ENCODE data around the gene PNKP. TPM values are rescaled to one million over a fixed set of nuclear protein-coding genes. Genes with fewer than 3 reads are reported as not detected.

The PNKP gene
- total and polyA plus RNA-seq, 2 of the 8 experiments (the other 6 are each of a cell fraction or from before 2014, with no cell fraction given) = 45.8 to 105 TPM

DNA sequence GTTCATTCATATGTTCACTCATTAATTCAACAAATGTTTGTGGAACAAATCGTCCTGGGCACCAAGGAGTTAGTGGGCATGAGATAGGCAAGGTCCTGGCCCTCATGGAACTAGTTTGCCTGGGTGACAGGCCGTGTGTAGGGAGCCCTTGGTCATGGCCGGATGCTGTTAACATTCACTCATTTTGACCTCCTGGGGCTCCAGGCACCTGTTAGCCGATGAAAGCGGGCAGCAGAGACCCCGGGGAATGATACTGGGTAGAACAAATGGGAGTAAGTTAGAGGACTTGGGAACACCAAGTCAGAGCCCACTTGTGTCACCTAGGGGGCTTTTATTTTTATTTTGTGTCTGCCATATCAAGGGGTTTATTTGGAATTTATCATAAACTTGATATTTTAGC is 42.7 kb downstream of the PNKP start:
- no peak overlapping the region for H3K14ac ChIP-seq (ENCODE audit: insufficient read length)
- ChIA-PET POLR2A (ENCODE audit: partially characterized antibody) (interaction anchor here (0.6 to 3.1 kb wide), 5 partner anchors 11 to 215 kb away, joined by 3 to 10 read pairs (median 4); partner anchors contain the start of gene FUZ), CTCF (ENCODE audit: partially characterized antibody) (interaction anchor here (0.6 to 1.9 kb wide), 3 partner anchors 14 to 144 kb away, joined by 3 to 4 read pairs (median 3); no protein-coding TSS in a partner anchor)
- no peak overlapping the region for H3K56ac ChIP-seq (replicated peaks; ENCODE audit: insufficient read length, low read depth, low read length)
- no peak overlapping the region for H3K23ac ChIP-seq (ENCODE audit: insufficient read length)
- peaks cover 8 to 18% of the 10 kb centered on the region in 2 experiments for H4K20me1 ChIP-seq (replicated peaks in 1 of 2; ENCODE audit: control insufficient read depth in 1 of 2, insufficient read depth in 2 of 2, low read length in 2 of 2)
- H2AFZ ChIP-seq (ENCODE audit: low read length) = no peak overlapping the region
- H2BK120ac ChIP-seq (replicated peaks; ENCODE audit: low read depth, low read length) = no peak overlapping the region
- no peak overlapping the region for H2BK12ac ChIP-seq (ENCODE audit: low read depth, low read length)
- no peaks in the 10 kb centered on the region for H3K4me1 ChIP-seq (replicated peaks in 1 of 4; ENCODE audit: control insufficient read depth in 3 of 4, insufficient read depth in 4 of 4, low read length in 3 of 4)
- H3K9ac ChIP-seq (replicated peaks in 1 of 4; ENCODE audit: extremely low read depth in 1 of 4, low read depth in 3 of 4, low read length in 3 of 4) = no peak overlapping the region
- H3K18ac ChIP-seq (ENCODE audit: extremely low read depth, low read length) = no peak overlapping the region
- H3K27me3 ChIP-seq (replicated peaks in 1 of 4; ENCODE audit: control insufficient read depth in 3 of 4, extremely low read depth in 1 of 4, insufficient read depth in 3 of 4, low read length in 3 of 4) = no peaks in the 10 kb centered on the region
- no peak overlapping the region for H3K27ac ChIP-seq (ENCODE audit: low read depth, low read length)
- H3K23me2 ChIP-seq (ENCODE audit: low read depth, low read length) = no peaks in the 10 kb centered on the region
- no peak overlapping the region for H2BK20ac ChIP-seq (ENCODE audit: low read length)
- DNase-seq (ENCODE audit: low read depth in 1 of 2, low spot score in 2 of 2) (no peak), FAIRE-seq (no peak)
- H4K91ac ChIP-seq (replicated peaks; ENCODE audit: insufficient read length, low read length) = no peak overlapping the region
- no peak for TF ChIP-seq POU5F1 (IDR thresholded peaks at IDR 0.05; ENCODE audit: low read depth, low read length)
- H2BK15ac ChIP-seq (ENCODE audit: low read length) = no peak overlapping the region
- H3K4me2 ChIP-seq (ENCODE audit: insufficient read depth in 1 of 2, low read depth in 2 of 2, low read length in 2 of 2) = no peak overlapping the region
- no peak overlapping the region for H4K5ac ChIP-seq (ENCODE audit: insufficient read length, low read depth, low read length)
- peaks cover 16% of the 10 kb centered on the region for H3K79me1 ChIP-seq (ENCODE audit: low read depth, low read length)
- no peaks in the 10 kb centered on the region for H3K9me3 ChIP-seq (ENCODE audit: insufficient read depth in 2 of 2, low read depth in 1 of 2, low read length in 1 of 2)
- H3K36me3 ChIP-seq (ENCODE audit: control insufficient read depth in 2 of 4, insufficient read depth in 4 of 4, low read length in 3 of 4) = peaks cover 0 to 13% (median 4%) of the 10 kb centered on the region in 4 experiments; a peak in 5 of 8 replicates
- H3K4me3 ChIP-seq (ENCODE audit: extremely low read depth in 1 of 4, insufficient read depth in 2 of 4, low read depth in 3 of 4, low read length in 4 of 4) = no peak overlapping the region
- H2BK5ac ChIP-seq (ENCODE audit: low read depth, low read length) = no peak overlapping the region
- WGBS, 2 experiments (ENCODE audit: extremely low coverage in 1 of 2, insufficient coverage in 1 of 2, insufficient read length in 1 of 2, insufficient replicate concordance in 2 of 2, low coverage in 1 of 2, low lambda C conversion rate in 2 of 2, missing lambda C conversion rate in 1 of 2) = 86% methylated on average over 6 of the region's 6 CpGs; no CpG with 5 or more reads in 1 of the 2 experiments
- peaks cover 0 to 30% of the 10 kb centered on the region in 2 experiments; a peak in 3 of 4 replicates for H3K79me2 ChIP-seq (ENCODE audit: control insufficient read depth in 1 of 2, insufficient read depth in 2 of 2, low read length in 2 of 2)
- H4K8ac ChIP-seq (ENCODE audit: extremely low read depth, insufficient read depth, low read length) = no peak overlapping the region
- H2AK5ac ChIP-seq (ENCODE audit: low read depth, low read length) = no peak overlapping the region
- no peak overlapping the region for H3K4ac ChIP-seq (replicated peaks; ENCODE audit: insufficient read length, low read depth, low read length)

Data from H1 (cell line).